BLaER1 treated with 17β-estradiol and CSF1 and Interleukin-3, amounts not matched to agents 10 nM and 100 nM (cell line): ENCODE data around the gene RRP15.
A peak's percentile ranks its signal among the peaks of the same experiment; 100 is the strongest.

ENCODE experiments used
- H3K27ac ChIP-seq, 11 experiments: shearing (Covaris generic); formaldehyde crosslinking; 2 replicates each; pipeline ENCODE4 v1.8.1; 2022
- H3K27me3 ChIP-seq, 11 experiments: shearing (Covaris generic); formaldehyde crosslinking; 2 replicates each; pipeline ENCODE4 v1.8.1; 2022
- H3K36me3 ChIP-seq, 11 experiments: shearing (Covaris generic); formaldehyde crosslinking; 2 replicates each; pipeline ENCODE4 v1.8.1; 2022
- H3K4me1 ChIP-seq, 10 experiments: shearing (Covaris generic); formaldehyde crosslinking; 2 replicates each; pipeline ENCODE4 v1.8.1; 2022
- H3K4me2 ChIP-seq, 11 experiments: shearing (Covaris generic); formaldehyde crosslinking; 2 replicates each; pipeline ENCODE4 v1.8.1; 2022
- H3K4me3 ChIP-seq, 10 experiments: shearing (Covaris generic); formaldehyde crosslinking; 2 replicates each; pipeline ENCODE4 v1.8.1; 2022
- H3K9ac ChIP-seq, 11 experiments: shearing (Covaris generic); formaldehyde crosslinking; 2 replicates each; pipeline ENCODE4 v1.8.1; 2022
- H3K9me3 ChIP-seq, 11 experiments: shearing (Covaris generic); formaldehyde crosslinking; replicated peaks in 1 of 11; 2 replicates each; pipeline ENCODE4 v1.8.1; 2022
- H4K20me1 ChIP-seq, 11 experiments: shearing (Covaris generic); formaldehyde crosslinking; 2 replicates each; pipeline ENCODE4 v1.8.1; 2022
- Cebpa-rat ChIP-seq, 11 experiments: shearing (Covaris generic); IDR thresholded peaks; 2 replicates each; pipeline ENCODE4 v1.8.1; 2022

Gene RRP15

GRCh38 chr1:218284377-218284916, 646 bp upstream of the RRP15 start:
- Histone ChIP-seq H3K4me1 (peaks cover 15 to 25% (median 22%) of the 10 kb centered on the region in 10 experiments), H3K27me3 (no peaks in the 10 kb centered on the region), H3K4me2 (peak overlapping the region; percentile 85 to 95 (median 90)), H3K36me3 (peaks cover 0 to 12% (median 3%) of the 10 kb centered on the region in 11 experiments; a peak in 3 of 22 replicates), H3K9ac (peak overlapping the region; percentile 75 to 92 (median 86)), H3K4me3 (peak overlapping the region; percentile 77 to 92 (median 83)), H3K27ac (peak overlapping the region; percentile 74 to 90 (median 85)), H3K9me3 (no peaks in the 10 kb centered on the region), H4K20me1 (peaks cover 0 to 35% (median 3%) of the 10 kb centered on the region in 11 experiments; a peak in 9 of 22 replicates)
- no peak for TF ChIP-seq Cebpa-rat (IDR thresholded peaks at IDR 0.05)

- H3K27ac ChIP-seq: no peak overlapping the region
- H3K36me3 ChIP-seq: peaks cover 14 to 43% (median 28%) of the 10 kb centered on the region in 11 experiments; a peak in 21 of 22 replicates
- no peak overlapping the region for H3K4me3 ChIP-seq
- H3K9ac ChIP-seq: no peak overlapping the region
- no peak overlapping the region for H3K4me2 ChIP-seq
- H3K9me3 ChIP-seq: no peaks in the 10 kb centered on the region
- no peaks in the 10 kb centered on the region for H3K27me3 ChIP-seq
- TF ChIP-seq Cebpa-rat (IDR thresholded peaks at IDR 0.05): no peak
- H4K20me1 ChIP-seq: peaks cover 0 to 99% (median 69%) of the 10 kb centered on the region in 11 experiments; a peak in 12 of 22 replicates
- peaks cover 0 to 7% (median 0%) of the 10 kb centered on the region in 10 experiments; a peak in 2 of 20 replicates for H3K4me1 ChIP-seq
Measured at GRCh38 chr1:218292515-218292914, 7.4 kb downstream of the RRP15 start.

- Histone ChIP-seq H3K9ac (no peak overlapping the region), H3K4me1 (peaks cover 0 to 9% (median 0%) of the 10 kb centered on the region in 10 experiments; a peak in 1 of 20 replicates), H3K4me2 (no peak overlapping the region; a peak in 2 of 22 replicates), H3K36me3 (peaks cover 14 to 35% (median 26%) of the 10 kb centered on the region in 11 experiments; a peak in 21 of 22 replicates), H3K27ac (no peak overlapping the region), H3K4me3 (no peak overlapping the region), H3K27me3 (no peaks in the 10 kb centered on the region), H3K9me3 (no peaks in the 10 kb centered on the region), H4K20me1 (peaks cover 0 to 100% (median 85%) of the 10 kb centered on the region in 11 experiments; a peak in 14 of 22 replicates)
- no peak for TF ChIP-seq Cebpa-rat (IDR thresholded peaks at IDR 0.05)
Measured at GRCh38 chr1:218294546-218294945, 9.5 kb downstream of the RRP15 start.

- H3K4me2 ChIP-seq: no peak overlapping the region
- peaks cover 0 to 100% (median 86%) of the 10 kb centered on the region in 11 experiments; a peak in 14 of 22 replicates for H4K20me1 ChIP-seq
- peaks cover 14 to 43% (median 21%) of the 10 kb centered on the region in 11 experiments; a peak in 21 of 22 replicates for H3K36me3 ChIP-seq
- no peak overlapping the region for H3K27ac ChIP-seq
- no peak overlapping the region for H3K4me3 ChIP-seq
- no peak for TF ChIP-seq Cebpa-rat (IDR thresholded peaks at IDR 0.05)
- no peaks in the 10 kb centered on the region for H3K27me3 ChIP-seq
- H3K4me1 ChIP-seq: 0 out of 20 replicates have a peak, but pooled peaks cover 0 to 5% (median 0%) of the 10 kb centered on the region in 10 experiments
- H3K9ac ChIP-seq: no peak overlapping the region
- H3K9me3 ChIP-seq: no peaks in the 10 kb centered on the region
Measured at GRCh38 chr1:218296162-218296561, 11.1 kb downstream of the RRP15 start.

GRCh38 chr1:218297461-218297860, 12.4 kb downstream of the RRP15 start:
- Histone ChIP-seq H3K4me3 (no peak overlapping the region), H4K20me1 (peaks cover 0 to 100% (median 84%) of the 10 kb centered on the region in 11 experiments; a peak in 16 of 22 replicates), H3K4me2 (no peak overlapping the region), H3K27ac (no peak overlapping the region), H3K4me1 (0 out of 20 replicates have a peak, but pooled peaks cover 0 to 5% (median 0%) of the 10 kb centered on the region in 10 experiments), H3K27me3 (no peaks in the 10 kb centered on the region), H3K9me3 (no peaks in the 10 kb centered on the region), H3K9ac (no peak overlapping the region), H3K36me3 (peaks cover 21 to 56% (median 29%) of the 10 kb centered on the region in 11 experiments; a peak in 21 of 22 replicates)
- TF ChIP-seq Cebpa-rat (IDR thresholded peaks at IDR 0.05): no peak

- Histone ChIP-seq H3K27ac (no peak overlapping the region), H3K9me3 (no peaks in the 10 kb centered on the region), H3K4me2 (no peak overlapping the region)
Measured at GRCh38 chr1:218297867-218298266, 12.8 kb downstream of the RRP15 start.

GRCh38 chr1:218298398-218298797, 13.3 kb downstream of the RRP15 start:
- Histone ChIP-seq H3K27me3 (no peaks in the 10 kb centered on the region), H3K4me2 (no peak overlapping the region), H3K27ac (no peak overlapping the region), H3K4me1 (0 out of 20 replicates have a peak, but pooled peaks cover 0 to 5% (median 0%) of the 10 kb centered on the region in 10 experiments), H3K9ac (no peak overlapping the region), H3K4me3 (no peak overlapping the region), H3K36me3 (peaks cover 24 to 65% (median 39%) of the 10 kb centered on the region in 11 experiments; a peak in 21 of 22 replicates), H4K20me1 (peaks cover 0 to 96% (median 78%) of the 10 kb centered on the region in 11 experiments; a peak in 16 of 22 replicates), H3K9me3 (no peaks in the 10 kb centered on the region)
- no peak for TF ChIP-seq Cebpa-rat (IDR thresholded peaks at IDR 0.05)

More at GRCh38 chr1:218297867-218298266, 12.8 kb downstream of the RRP15 start:
- peaks cover 24 to 60% (median 33%) of the 10 kb centered on the region in 11 experiments; a peak in 20 of 22 replicates for H3K36me3 ChIP-seq
- H3K9ac ChIP-seq: no peak overlapping the region
- no peak overlapping the region for H3K4me3 ChIP-seq
- H3K4me1 ChIP-seq: 0 out of 20 replicates have a peak, but pooled peaks cover 0 to 5% (median 0%) of the 10 kb centered on the region in 10 experiments
- peaks cover 0 to 99% (median 84%) of the 10 kb centered on the region in 11 experiments; a peak in 16 of 22 replicates for H4K20me1 ChIP-seq
- H3K27me3 ChIP-seq: no peaks in the 10 kb centered on the region
- no peak for TF ChIP-seq Cebpa-rat (IDR thresholded peaks at IDR 0.05)

- Histone ChIP-seq H3K4me3 (no peak overlapping the region), H3K27ac (no peak overlapping the region), H3K9me3 (no peaks in the 10 kb centered on the region), H3K4me2 (no peak overlapping the region), H3K9ac (no peak overlapping the region), H4K20me1 (peaks cover 0 to 92% (median 68%) of the 10 kb centered on the region in 11 experiments; a peak in 16 of 22 replicates), H3K27me3 (no peaks in the 10 kb centered on the region), H3K36me3 (peaks cover 20 to 67% (median 41%) of the 10 kb centered on the region in 11 experiments; a peak in 21 of 22 replicates), H3K4me1 (0 out of 20 replicates have a peak, but pooled peaks cover 0 to 5% (median 0%) of the 10 kb centered on the region in 10 experiments)
- no peak for TF ChIP-seq Cebpa-rat (IDR thresholded peaks at IDR 0.05)
Measured at GRCh38 chr1:218299416-218299815, 14.3 kb downstream of the RRP15 start.

GRCh38 chr1:218301217-218301616, 16.1 kb downstream of the RRP15 start:
- Histone ChIP-seq H3K4me1 (0 out of 20 replicates have a peak, but pooled peaks cover 0 to 5% (median 0%) of the 10 kb centered on the region in 10 experiments), H3K27ac (no peak overlapping the region), H4K20me1 (peaks cover 0 to 92% (median 57%) of the 10 kb centered on the region in 11 experiments; a peak in 16 of 22 replicates)

More at GRCh38 chr1:218301217-218301616, 16.1 kb downstream of the RRP15 start:
- Histone ChIP-seq H3K4me2 (no peak overlapping the region), H3K9me3 (no peaks in the 10 kb centered on the region), H3K4me3 (no peak overlapping the region), H3K9ac (no peak overlapping the region), H3K27me3 (no peaks in the 10 kb centered on the region), H3K36me3 (peaks cover 31 to 67% (median 51%) of the 10 kb centered on the region in 11 experiments)
- TF ChIP-seq Cebpa-rat (IDR thresholded peaks at IDR 0.05): no peak
